Adrenal gland (tissue), 5 donors: ENCODE measurements around the gene FCSK.

Experiments
- POLR2A ChIP-seq, 2 donors: fragments of 450-650 bp; IDR thresholded peaks; one replicate each; pipeline ENCODE4 v1.6.1; 2017; ENCODE audit warnings: antibody characterized with exemption in 2 of 2, mild to moderate bottlenecking in 2 of 2, moderate library complexity in 1 of 2
- TF ChIP-seq, protein P1 (sequence below), 6 experiments: fragments of 450-650 bp in 4 of 6; fragments of 200-600 bp in 2 of 6; sonication (generic) in 1 of 6; IDR thresholded peaks; 1 replicate in 5 of 6; 2 replicates in 1 of 6; pipeline versions ENCODE4 v1.5.1 to v1.8.0; 2016 to 2021; ENCODE audit warnings: antibody characterized with exemption in 6 of 6, mild to moderate bottlenecking in 2 of 6, moderate library complexity in 1 of 6
- donor health status: DM: no; HTN: no; CAD: no.

DNA sequence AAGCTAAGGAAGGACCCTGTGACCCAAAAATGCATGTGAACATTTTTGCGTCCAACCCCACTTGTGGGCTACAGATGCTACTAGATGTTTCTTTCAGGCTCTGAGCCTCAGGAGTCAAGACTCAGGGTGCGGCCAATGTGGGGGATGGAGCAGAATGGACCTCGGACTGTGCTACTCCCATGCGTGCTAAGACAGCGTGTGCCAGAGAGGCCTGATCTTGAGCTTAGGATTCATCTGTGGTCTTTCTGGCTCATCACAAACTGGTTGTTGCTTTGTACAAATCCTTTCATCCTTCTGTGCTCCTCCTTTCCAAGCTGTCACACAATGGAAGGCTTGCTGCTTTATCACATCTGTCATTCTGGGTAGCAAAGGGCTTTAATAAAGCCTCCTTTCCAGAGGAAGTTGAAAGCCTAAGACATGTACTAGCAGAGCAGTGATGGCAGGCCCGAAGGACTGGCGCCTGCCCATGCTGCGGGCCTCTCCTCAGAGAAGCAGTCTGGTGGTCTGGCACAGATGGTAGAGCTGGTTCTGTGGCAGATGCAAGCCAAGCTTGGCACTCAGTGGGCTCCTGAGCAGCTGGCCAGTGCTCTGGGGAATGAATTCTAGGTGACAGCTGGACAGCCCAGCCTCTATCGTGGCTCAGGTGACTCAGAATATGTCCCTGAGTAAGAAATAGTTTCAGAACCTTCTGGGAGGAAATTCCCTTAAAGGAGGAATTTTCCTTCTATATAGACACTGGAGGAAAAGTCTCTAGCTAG is 41.2 kb downstream of the FCSK start:
- TF ChIP-seq, protein P1, sequence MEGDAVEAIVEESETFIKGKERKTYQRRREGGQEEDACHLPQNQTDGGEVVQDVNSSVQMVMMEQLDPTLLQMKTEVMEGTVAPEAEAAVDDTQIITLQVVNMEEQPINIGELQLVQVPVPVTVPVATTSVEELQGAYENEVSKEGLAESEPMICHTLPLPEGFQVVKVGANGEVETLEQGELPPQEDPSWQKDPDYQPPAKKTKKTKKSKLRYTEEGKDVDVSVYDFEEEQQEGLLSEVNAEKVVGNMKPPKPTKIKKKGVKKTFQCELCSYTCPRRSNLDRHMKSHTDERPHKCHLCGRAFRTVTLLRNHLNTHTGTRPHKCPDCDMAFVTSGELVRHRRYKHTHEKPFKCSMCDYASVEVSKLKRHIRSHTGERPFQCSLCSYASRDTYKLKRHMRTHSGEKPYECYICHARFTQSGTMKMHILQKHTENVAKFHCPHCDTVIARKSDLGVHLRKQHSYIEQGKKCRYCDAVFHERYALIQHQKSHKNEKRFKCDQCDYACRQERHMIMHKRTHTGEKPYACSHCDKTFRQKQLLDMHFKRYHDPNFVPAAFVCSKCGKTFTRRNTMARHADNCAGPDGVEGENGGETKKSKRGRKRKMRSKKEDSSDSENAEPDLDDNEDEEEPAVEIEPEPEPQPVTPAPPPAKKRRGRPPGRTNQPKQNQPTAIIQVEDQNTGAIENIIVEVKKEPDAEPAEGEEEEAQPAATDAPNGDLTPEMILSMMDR (IDR thresholded peaks at IDR 0.05): no peak
- no peak for TF ChIP-seq POLR2A (IDR thresholded peaks at IDR 0.05)
